Endothelial cell of umbilical vein (primary cell): ENCODE data around the gene FMR1NB. TPM values are rescaled to one million over a fixed set of nuclear protein-coding genes. Genes with fewer than 3 reads are reported as not detected.

Experiments
- BruUV-seq: library from RNA; stranded (reverse); fragments of 400-500 nt; replicated peaks from 2 replicates; lab custom pipeline; 2021; lab: Mats Ljungman, UMichigan
- CTCF ChIA-PET: fragments of 300-600, 350-600 bp; sonication (Branson Sonifier 250); formaldehyde crosslinking; loops from one replicate; lab custom pipeline; 2021; ENCODE audit warnings: antibody characterized with exemption, inconsistent platforms; lab: Charles Lee
- POLR2A ChIA-PET: fragments of 300-600, 350-600 bp; sonication (Branson Sonifier 250); formaldehyde crosslinking; loops from one replicate; lab custom pipeline; 2021; ENCODE audit warnings: antibody characterized with exemption, inconsistent platforms; lab: Charles Lee
- DNase-seq: peaks from one replicate; pipeline ENCODE4 v3.0.0-alpha.2; 2011; ENCODE audit warnings: low read depth, low spot score
- FAIRE-seq: peaks from 2 replicates; lab custom pipeline; 2011; peaks lifted over from hg19 to GRCh38; lab: Jason Lieb, UNC
- H2AFZ ChIP-seq: 2 replicates; pipeline ENCODE4 v1.6.0; 2012; ENCODE audit warnings: low read depth, low read length, control low read depth, inconsistent platforms
- H3K27ac ChIP-seq: 2 replicates; pipeline ENCODE4 v1.5.1; 2011; ENCODE audit warnings: low read depth, mild to moderate bottlenecking, control low read depth, low read length, moderate library complexity; ENCODE audit not compliant: insufficient read depth
- H3K27me3 ChIP-seq, 2 experiments: 2 replicates each; pipeline versions ENCODE4 v1.6.0 to v1.6.1; 2011; ENCODE audit warnings: low read length in 2 of 2, mixed read lengths in 1 of 2; ENCODE audit not compliant: control insufficient read depth in 2 of 2, insufficient read depth in 2 of 2
- H3K36me3 ChIP-seq, 2 experiments: 2 replicates in 1 of 2; 3 replicates in 1 of 2; pipeline ENCODE4 v1.5.1; 2011; ENCODE audit warnings: low read length in 2 of 2, mild to moderate bottlenecking in 1 of 2, moderate library complexity in 1 of 2; ENCODE audit not compliant: control insufficient read depth in 2 of 2, insufficient read depth in 2 of 2; ENCODE audit errors: extremely low read depth in 1 of 2
- H3K4me1 ChIP-seq: 3 replicates; pipeline ENCODE4 v1.5.1; 2011; ENCODE audit warnings: mild to moderate bottlenecking, low read length; ENCODE audit not compliant: control insufficient read depth, insufficient read depth; ENCODE audit errors: extremely low read depth
- H3K4me2 ChIP-seq: 2 replicates; pipeline ENCODE4 v1.6.1; 2011; ENCODE audit warnings: low read length, control low read depth, mixed read lengths; ENCODE audit not compliant: insufficient read depth
- H3K4me3 ChIP-seq, 3 experiments: fragments of 200-600 bp in 1 of 3; sonication (generic), shearing (Covaris generic) in 1 of 3; replicated peaks in 1 of 3; 2 replicates each; pipeline ENCODE4 v1.5.1; 2011 to 2016; ENCODE audit warnings: control low read depth in 3 of 3, low read length in 3 of 3, mild to moderate bottlenecking in 2 of 3, inconsistent platforms in 1 of 3, low read depth in 1 of 3, moderate library complexity in 1 of 3; ENCODE audit not compliant: insufficient read depth in 1 of 3
- H3K79me2 ChIP-seq: 2 replicates; pipeline ENCODE4 v1.6.0; 2012; ENCODE audit warnings: low read length, inconsistent platforms; ENCODE audit not compliant: control insufficient read depth, insufficient read depth
- H3K9ac ChIP-seq: replicated peaks from 2 replicates; pipeline ENCODE3; 2011; ENCODE audit warnings: low read length, control low read depth; ENCODE audit not compliant: insufficient read depth; ENCODE audit errors: extremely low read depth
- H3K9me1 ChIP-seq: replicated peaks from 3 replicates; pipeline ENCODE4 v1.6.0; 2011; ENCODE audit warnings: mild to moderate bottlenecking, low read length; ENCODE audit not compliant: control insufficient read depth, insufficient read depth; ENCODE audit errors: extremely low read depth
- H3K9me3 ChIP-seq: replicated peaks from 2 replicates; pipeline ENCODE4 v1.5.1; 2012; ENCODE audit warnings: low read length, inconsistent platforms; ENCODE audit not compliant: control insufficient read depth, insufficient read depth
- H4K20me1 ChIP-seq: replicated peaks from 2 replicates; pipeline ENCODE3; 2011; ENCODE audit warnings: mild to moderate bottlenecking, low read length; ENCODE audit not compliant: control insufficient read depth, insufficient read depth; ENCODE audit errors: extremely low read depth
- CTCF ChIP-seq, 2 donors: IDR thresholded peaks; 1 replicate in 1 of 2; 2 replicates in 1 of 2; pipeline ENCODE4 v1.5.1; 2011; ENCODE audit warnings: low read length in 2 of 2, mild to moderate bottlenecking in 2 of 2, moderate library complexity in 2 of 2, control low read depth in 1 of 2, inconsistent platforms in 1 of 2, low read depth in 1 of 2; ENCODE audit not compliant: insufficient read depth in 1 of 2; ENCODE audit errors: extremely low read depth in 1 of 2
- FOS ChIP-seq: IDR thresholded peaks from 2 replicates; pipeline ENCODE4 v1.6.1; 2011; ENCODE audit warnings: mild to moderate bottlenecking, low read length, moderate library complexity, borderline replicate concordance; ENCODE audit not compliant: insufficient read depth
- dilution Hi-C: fragments of 300-500 bp; cut with MboI; formaldehyde crosslinking; loops from one replicate; pipeline ENCODE4 v1.15.0; 2019; ENCODE audit warnings: low sequenced_read_pairs; ENCODE audit not compliant: extremely low pct_ligation_motif_present
- intact Hi-C: fragments of 100-400 bp; cut with micrococcal nuclease; formaldehyde crosslinking; loops from one replicate; pipeline ENCODE4 v1.10.0; 2022
- polyA plus RNA-seq, 4 experiments: library from polyadenylated mRNA; depleted of rRNA in 3 of 4; stranded (reverse) in 3 of 4; unstranded in 1 of 4; fragments of >200 nt; gene quantifications; 2 replicates each; pipeline versions ENCODE4 v1.2.1 to v1.2.3, GENCODE V29; 2011 to 2012; ENCODE audit warnings: missing spikeins in 1 of 4
- small RNA-seq: library from RNA; depleted of rRNA; stranded (forward); fragments of <200 nt; gene quantifications from one replicate; pipeline ENCODE3, GENCODE V24; 2012; ENCODE audit warnings: low replicate concordance, low read depth; ENCODE audit not compliant: insufficient read depth, insufficient read length
- total RNA-seq: library from RNA; stranded (reverse); gene quantifications from 2 replicates; pipeline ENCODE4 v1.2.3, GENCODE V29; 2021

FMR1NB gene
- total and polyA plus RNA-seq, 2 donors (not counting 3 experiments of a cell fraction or from before 2014, with no cell fraction given), result not detected

GRCh38 chrX:148070504-148070877, 89.4 kb downstream of the FMR1NB start:
- POLR2A ChIA-PET, result no interaction called here
- Histone ChIP-seq H3K4me3 (no peak overlapping the region), H3K9me3 (no peaks in the 10 kb centered on the region), H3K9me1 (no peaks in the 10 kb centered on the region), H3K79me2 (no peaks in the 10 kb centered on the region), H3K4me2 (no peak overlapping the region), H4K20me1 (no peaks in the 10 kb centered on the region), H3K27ac (no peak overlapping the region), H3K4me1 (no peaks in the 10 kb centered on the region), H3K27me3 (no peaks in the 10 kb centered on the region), H3K9ac (no peak overlapping the region), H3K36me3 (no peaks in the 10 kb centered on the region), H2AFZ (no peak overlapping the region)
- CTCF ChIA-PET, result no interaction called here
- dilution Hi-C loops, result no loop called here
- TF ChIP-seq FOS (no peak), CTCF (IDR thresholded peaks at IDR 0.05; ENCODE audit: extremely low read depth in 1 of 2, insufficient read depth in 1 of 2, low read depth in 1 of 2, low read length in 2 of 2) (no peak)
- BruUV-seq, result no TSS peak
- intact Hi-C loops, result no loop called here
- DNase-seq (no peak), FAIRE-seq (no peak)

Small RNA genes within 50 kb of the gene (small RNA-seq; reads per million reads assigned to genes)
- not detected for gene RNA5SP524

Other genes starting within 250 kb of the FMR1NB start
- 33.3 and 36.4 TPM in 2 replicates for gene FMR1, start 69.4 kb upstream of the FMR1NB start, total RNA-seq
- gene FMR1, start 69.4 kb upstream of the FMR1NB start, polyA plus RNA-seq, result 5.8 and 8.8 TPM in 2 replicates